ENCODE measurements around the gene EXOC3.
"Not testable (repeated sequence)": the region's sequence is repeated elsewhere in the genome, so short reads cannot be mapped to it uniquely, and the experiment has no call there.

EXOC3 gene

DNA sequence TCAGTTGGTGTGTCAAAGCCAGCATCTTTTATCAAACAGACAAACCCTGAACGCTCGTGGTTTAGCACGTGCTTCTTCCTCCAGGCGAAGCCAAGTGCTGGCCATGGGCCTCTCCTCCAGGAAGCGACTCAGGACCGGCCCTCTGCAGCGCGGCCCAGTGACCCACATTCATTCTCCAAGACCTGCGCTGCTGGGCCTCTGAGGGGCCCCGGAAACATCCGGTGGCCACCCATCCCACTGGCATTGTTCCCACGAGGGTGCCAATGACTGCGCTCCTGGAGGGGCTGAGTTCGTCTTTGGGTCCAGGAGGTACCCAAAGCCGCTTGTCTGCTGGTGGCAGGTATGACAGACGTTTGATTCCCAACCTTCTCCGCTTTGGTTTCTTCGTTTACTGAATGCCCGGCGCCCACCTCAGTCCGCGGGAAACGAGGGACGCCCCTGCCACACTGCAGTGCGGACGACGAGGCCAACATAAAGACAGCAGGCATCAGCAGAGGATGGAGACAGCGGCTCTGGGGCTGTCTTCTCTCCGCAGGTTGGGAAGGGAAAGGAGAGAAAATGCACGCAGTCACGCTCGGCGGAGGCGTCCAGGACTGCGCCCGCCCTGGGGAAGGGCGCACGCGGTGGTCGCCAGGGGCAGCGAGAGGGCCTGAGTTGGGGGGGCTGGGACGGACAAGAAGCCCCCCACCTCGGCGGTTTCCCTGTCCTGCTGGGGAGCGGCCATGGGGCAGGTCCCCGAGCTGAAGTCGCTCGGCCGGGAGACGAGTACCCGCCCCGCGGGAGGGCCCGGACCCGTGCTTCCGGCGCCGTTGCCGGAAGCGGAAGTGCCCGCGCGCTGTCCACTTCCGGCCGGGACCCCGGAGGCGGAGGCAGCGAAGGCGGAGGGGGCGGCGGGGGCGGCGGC lies at the start of gene EXOC3:
EXOC3 (plus strand) TSS at position 842 of the 904 bp plus-strand sequence. CDS start 3,030 bp downstream, outside the sequence.
- H3K27ac ChIP-seq (ENCODE audit: low read length): no peak within 1 kb of the TSS
- peak within 1 kb of the TSS; percentile 93 for H3K4me3 ChIP-seq (ENCODE audit: low read length)
- H3K36me3 ChIP-seq (ENCODE audit: insufficient read depth, low read depth, low read length): peaks cover 7% of the 10 kb centered on the region
- no peaks in the 10 kb centered on the region for H3K27me3 ChIP-seq (ENCODE audit: insufficient read depth, low read length)
- H3K9me3 ChIP-seq (ENCODE audit: insufficient read depth, low read depth, low read length): no peaks in the 10 kb centered on the region
- H3K4me1 ChIP-seq (ENCODE audit: insufficient read depth, low read length): no peaks in the 10 kb centered on the region; the same call in 1 of the 2 replicates
- peak within 1 kb of the TSS; percentile 84 for H3K9ac ChIP-seq (ENCODE audit: low read depth, low read length)

DNA sequence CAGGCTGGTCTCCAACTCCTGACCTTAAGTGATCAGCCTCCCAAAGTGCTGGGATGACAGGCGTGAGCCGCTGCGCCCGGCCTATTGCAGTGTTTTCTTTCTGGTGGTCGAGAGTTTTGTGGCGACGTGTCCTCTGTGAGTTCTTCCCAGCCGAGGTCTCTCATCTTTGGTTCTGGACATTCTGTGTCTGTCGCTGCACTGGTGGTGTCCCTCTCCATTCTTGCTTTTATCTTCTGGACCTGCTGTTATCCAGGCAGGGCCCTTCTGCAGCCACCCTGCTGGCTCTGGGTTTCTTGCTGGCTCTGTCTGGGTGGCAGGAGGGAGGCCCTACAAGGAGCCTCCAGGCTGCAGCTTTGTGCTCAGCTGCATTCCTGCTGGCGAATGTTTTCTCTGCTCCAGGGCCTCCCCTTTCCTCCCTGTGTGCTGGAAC lies 49.1 kb upstream of the EXOC3 start:
- no peak overlapping the region for H3K4me3 ChIP-seq (ENCODE audit: low read length)
- H3K27ac ChIP-seq (ENCODE audit: low read length): no peak overlapping the region
- no peaks in the 10 kb centered on the region for H3K9me3 ChIP-seq (ENCODE audit: insufficient read depth, low read depth, low read length)
- no peaks in the 10 kb centered on the region; the same call in 1 of the 2 replicates for H3K4me1 ChIP-seq (ENCODE audit: insufficient read depth, low read length)
- no peaks in the 10 kb centered on the region; the same call in 1 of the 2 replicates for H3K27me3 ChIP-seq (ENCODE audit: insufficient read depth, low read length)
- no peaks in the 10 kb centered on the region for H3K36me3 ChIP-seq (ENCODE audit: insufficient read depth, low read depth, low read length)
- H3K9ac ChIP-seq (ENCODE audit: low read depth, low read length): no peak overlapping the region

DNA sequence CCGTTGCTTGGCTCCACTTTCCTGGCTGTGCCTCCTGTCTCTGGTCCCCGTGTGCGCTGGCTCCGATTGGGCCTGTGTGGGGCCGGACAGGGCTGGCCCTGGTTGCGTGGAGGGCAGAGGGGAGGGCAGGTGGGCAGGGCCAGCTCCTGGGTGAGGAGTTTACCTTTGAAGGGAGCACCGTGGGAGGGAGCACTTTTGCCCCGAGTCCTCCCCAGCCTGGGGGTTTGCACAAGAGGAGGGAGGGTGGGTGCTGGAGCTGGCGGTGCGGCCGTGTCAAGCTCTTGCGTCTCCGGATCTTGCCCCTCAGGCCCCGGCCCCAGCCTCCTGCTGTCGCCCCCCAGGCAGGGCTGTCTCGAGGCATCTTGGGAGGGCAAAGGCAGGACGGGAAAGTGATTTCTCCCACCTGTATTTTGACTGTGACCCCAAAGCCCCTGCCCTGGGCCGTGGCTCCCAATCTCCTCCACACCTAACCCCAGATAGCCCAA lies 48.3 kb upstream of the EXOC3 start:
- Histone ChIP-seq H3K9me3 (ENCODE audit: insufficient read depth, low read depth, low read length) (no peaks in the 10 kb centered on the region), H3K36me3 (ENCODE audit: insufficient read depth, low read depth, low read length) (no peaks in the 10 kb centered on the region), H3K4me1 (ENCODE audit: insufficient read depth, low read length) (no peaks in the 10 kb centered on the region; the same call in 1 of the 2 replicates), H3K27me3 (ENCODE audit: insufficient read depth, low read length) (peaks cover 5% of the 10 kb centered on the region; the same call in 1 of the 2 replicates), H3K9ac (ENCODE audit: low read depth, low read length) (no peak overlapping the region), H3K4me3 (ENCODE audit: low read length) (no peak overlapping the region), H3K27ac (ENCODE audit: low read length) (no peak overlapping the region)

DNA sequence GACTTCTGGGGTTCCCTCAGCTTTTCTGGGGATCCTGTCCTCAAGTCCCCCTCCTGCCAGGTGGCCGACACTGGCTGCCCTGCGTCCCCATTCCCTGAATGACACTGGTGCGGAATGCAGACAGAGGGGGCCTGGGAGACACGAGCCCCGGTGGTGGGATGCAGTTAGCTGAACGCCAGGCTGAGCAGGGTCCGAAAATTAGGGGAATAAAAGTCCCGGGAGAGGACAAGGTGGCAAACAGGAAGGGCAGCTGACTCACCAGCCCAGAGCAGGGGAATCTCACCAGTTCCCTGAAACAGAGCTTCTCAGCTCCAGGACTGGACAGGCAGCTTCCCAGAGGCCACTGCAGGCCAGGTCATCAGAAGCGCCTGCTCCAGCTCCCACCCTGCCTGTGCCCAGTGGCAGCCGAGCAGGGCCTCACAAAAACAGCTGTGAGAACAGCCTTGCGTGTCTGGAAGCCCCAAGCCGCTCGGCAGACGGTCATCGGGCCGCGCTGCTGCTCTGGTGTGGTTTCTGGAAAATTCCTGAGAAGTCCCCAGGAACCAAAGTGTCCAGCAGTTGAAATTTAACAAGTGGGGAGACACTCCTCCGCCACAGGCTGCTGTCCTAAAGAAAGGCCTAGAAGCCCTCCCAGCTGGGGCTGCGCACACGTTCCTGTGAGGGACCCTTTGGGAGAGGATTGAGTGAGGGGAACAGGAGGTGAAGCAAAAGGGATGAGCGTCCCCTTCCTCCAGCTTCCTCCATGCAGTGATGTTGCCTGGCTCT lies 47.6 kb upstream of the EXOC3 start:
- Histone ChIP-seq H3K36me3 (ENCODE audit: insufficient read depth, low read depth, low read length) (no peaks in the 10 kb centered on the region), H3K27me3 (ENCODE audit: insufficient read depth, low read length) (peaks cover 10% of the 10 kb centered on the region; the same call in 1 of the 2 replicates), H3K9me3 (ENCODE audit: insufficient read depth, low read depth, low read length) (no peaks in the 10 kb centered on the region), H3K27ac (ENCODE audit: low read length) (no peak overlapping the region), H3K9ac (ENCODE audit: low read depth, low read length) (no peak overlapping the region), H3K4me1 (ENCODE audit: insufficient read depth, low read length) (no peaks in the 10 kb centered on the region; the same call in 1 of the 2 replicates), H3K4me3 (ENCODE audit: low read length) (no peak overlapping the region)

DNA sequence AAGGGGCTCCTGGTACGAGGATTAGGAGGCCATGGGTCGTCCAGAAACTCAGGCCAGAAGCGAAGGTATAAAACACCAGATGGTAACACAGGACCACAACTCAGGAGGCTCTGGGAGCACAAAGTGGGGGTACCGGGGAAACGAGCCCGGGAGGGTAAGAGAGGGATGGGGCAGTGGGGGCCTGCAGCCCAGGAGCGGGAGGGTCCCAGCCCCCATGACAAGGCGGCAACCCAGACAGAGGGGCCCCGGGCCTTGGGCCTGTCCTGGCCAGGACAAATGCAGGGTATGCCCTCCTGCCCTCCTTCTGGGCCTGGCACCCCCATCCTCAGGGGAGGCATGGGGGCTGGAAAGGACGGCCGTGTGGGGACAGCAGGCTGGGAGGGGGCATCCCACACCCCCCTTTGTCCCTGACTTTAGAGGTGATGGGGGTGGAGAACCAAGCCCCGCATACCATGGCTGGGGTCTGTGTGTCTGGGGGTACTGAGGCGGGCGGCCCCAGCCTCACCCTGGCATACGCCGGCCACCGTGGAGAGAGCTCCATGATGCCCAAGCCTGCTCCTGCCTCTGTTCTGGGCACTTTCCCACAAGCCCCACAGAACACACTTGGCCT lies 47.0 kb upstream of the EXOC3 start:
- Histone ChIP-seq H3K4me3 (ENCODE audit: low read length) (no peak overlapping the region), H3K36me3 (ENCODE audit: insufficient read depth, low read depth, low read length) (no peaks in the 10 kb centered on the region), H3K27me3 (ENCODE audit: insufficient read depth, low read length) (peaks cover 17% of the 10 kb centered on the region; the same call in 1 of the 2 replicates), H3K9ac (ENCODE audit: low read depth, low read length) (no peak overlapping the region), H3K4me1 (ENCODE audit: insufficient read depth, low read length) (no peaks in the 10 kb centered on the region), H3K27ac (ENCODE audit: low read length) (no peak overlapping the region), H3K9me3 (ENCODE audit: insufficient read depth, low read depth, low read length) (no peaks in the 10 kb centered on the region)

DNA sequence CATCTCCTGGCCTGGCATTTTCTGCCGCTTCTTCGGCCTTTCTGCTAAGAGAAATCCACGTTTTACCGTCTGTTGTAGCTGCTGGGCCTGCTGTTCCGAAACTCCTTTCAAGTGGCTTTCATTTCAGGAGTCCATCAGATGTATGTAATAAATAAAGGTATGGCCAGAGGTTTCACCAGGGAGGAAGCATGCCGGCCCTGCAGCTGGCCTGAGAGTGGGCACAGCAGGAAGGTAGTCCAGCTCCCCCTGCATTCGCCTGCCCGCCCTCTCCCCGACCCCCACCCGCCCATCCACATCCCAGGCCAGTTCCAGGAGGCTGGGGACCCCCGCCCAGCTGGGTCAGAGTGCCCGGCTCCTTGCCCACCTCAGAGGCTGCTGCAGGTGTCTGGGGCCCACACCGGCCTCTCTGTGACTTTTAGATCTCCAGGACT lies 46.4 kb upstream of the EXOC3 start:
- Histone ChIP-seq H3K27ac (ENCODE audit: low read length) (no peak overlapping the region), H3K9ac (ENCODE audit: low read depth, low read length) (no peak overlapping the region), H3K4me1 (ENCODE audit: insufficient read depth, low read length) (no peaks in the 10 kb centered on the region)

DNA sequence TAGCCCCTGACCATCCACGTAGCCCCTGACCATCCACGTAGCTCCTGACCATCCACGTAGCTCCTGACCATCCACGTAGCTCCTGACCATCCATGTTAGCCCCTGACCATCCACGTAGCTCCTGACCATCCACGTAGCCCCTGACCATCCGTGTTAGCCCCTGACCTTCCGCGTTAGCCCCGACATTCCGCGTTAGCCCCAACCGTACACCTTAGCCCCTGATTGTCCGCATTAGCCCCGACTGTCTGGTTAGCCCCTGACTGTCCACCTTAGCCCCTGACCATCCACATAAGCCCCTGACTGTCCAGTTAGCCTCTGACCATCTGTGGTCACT lies 44.9 kb upstream of the EXOC3 start:
- H3K27ac ChIP-seq (ENCODE audit: low read length); H3K9ac ChIP-seq (ENCODE audit: low read depth, low read length); H3K9me3 ChIP-seq (ENCODE audit: insufficient read depth, low read depth, low read length); H3K36me3 ChIP-seq (ENCODE audit: insufficient read depth, low read depth, low read length); H3K4me1 ChIP-seq (ENCODE audit: insufficient read depth, low read length); H3K4me3 ChIP-seq (ENCODE audit: low read length): not testable (repeated sequence)
- H3K27me3 ChIP-seq (ENCODE audit: insufficient read depth, low read length): peaks cover 27% of the 10 kb centered on the region; the same call in 1 of the 2 replicates

More for the DNA sequence above, 46.4 kb upstream of the EXOC3 start:
- H3K27me3 ChIP-seq (ENCODE audit: insufficient read depth, low read length): peaks cover 22% of the 10 kb centered on the region; the same call in 1 of the 2 replicates
- H3K36me3 ChIP-seq (ENCODE audit: insufficient read depth, low read depth, low read length): no peaks in the 10 kb centered on the region
- H3K9me3 ChIP-seq (ENCODE audit: insufficient read depth, low read depth, low read length): no peaks in the 10 kb centered on the region
- H3K4me3 ChIP-seq (ENCODE audit: low read length): no peak overlapping the region

DNA sequence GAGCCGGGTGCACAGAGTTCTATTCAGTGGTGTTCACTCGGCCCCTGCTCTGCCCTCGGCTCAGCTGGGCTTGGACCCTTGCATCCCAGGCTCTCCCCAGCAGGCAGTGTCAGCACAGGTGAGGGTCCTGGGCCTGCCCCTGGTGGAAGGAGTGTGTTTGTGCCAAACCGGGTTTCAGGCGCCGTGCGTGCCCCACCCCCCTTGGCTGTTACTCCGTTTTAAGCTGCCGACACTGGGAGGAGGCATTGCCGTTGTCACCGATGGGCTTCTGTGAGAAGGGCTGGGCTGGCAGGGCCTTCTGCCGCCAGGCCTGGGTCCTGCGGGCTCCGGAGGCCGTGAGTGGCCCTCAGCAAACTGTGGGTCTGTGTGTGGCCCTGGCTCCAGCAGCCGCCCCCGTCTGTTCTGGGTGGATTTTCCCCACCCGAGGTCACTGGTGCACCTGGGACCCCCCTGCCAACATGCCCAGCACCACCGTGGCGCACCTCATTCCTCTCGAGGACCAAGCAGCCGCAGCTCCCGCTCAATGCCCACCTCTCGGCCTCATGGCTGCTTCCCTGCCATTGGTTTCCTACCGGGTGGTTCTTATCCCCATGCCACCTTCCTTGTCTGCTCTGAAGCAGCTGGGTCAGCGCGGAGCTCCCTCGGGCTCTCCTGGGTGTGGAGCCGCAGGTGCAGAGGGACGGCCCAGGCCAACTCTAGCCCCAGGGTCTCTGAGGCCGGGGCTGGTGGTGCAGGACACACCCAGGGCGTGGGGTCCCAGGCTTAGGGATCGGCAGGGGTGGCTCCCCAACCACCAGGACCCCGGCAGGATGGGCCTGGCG lies 44.3 kb upstream of the EXOC3 start:
- Histone ChIP-seq H3K9me3 (ENCODE audit: insufficient read depth, low read depth, low read length) (no peaks in the 10 kb centered on the region), H3K4me3 (ENCODE audit: low read length) (no peak overlapping the region), H3K27me3 (ENCODE audit: insufficient read depth, low read length) (peaks cover 27% of the 10 kb centered on the region; the same call in 1 of the 2 replicates), H3K9ac (ENCODE audit: low read depth, low read length) (no peak overlapping the region), H3K27ac (ENCODE audit: low read length) (no peak overlapping the region), H3K4me1 (ENCODE audit: insufficient read depth, low read length) (no peaks in the 10 kb centered on the region), H3K36me3 (ENCODE audit: insufficient read depth, low read depth, low read length) (no peaks in the 10 kb centered on the region)

DNA sequence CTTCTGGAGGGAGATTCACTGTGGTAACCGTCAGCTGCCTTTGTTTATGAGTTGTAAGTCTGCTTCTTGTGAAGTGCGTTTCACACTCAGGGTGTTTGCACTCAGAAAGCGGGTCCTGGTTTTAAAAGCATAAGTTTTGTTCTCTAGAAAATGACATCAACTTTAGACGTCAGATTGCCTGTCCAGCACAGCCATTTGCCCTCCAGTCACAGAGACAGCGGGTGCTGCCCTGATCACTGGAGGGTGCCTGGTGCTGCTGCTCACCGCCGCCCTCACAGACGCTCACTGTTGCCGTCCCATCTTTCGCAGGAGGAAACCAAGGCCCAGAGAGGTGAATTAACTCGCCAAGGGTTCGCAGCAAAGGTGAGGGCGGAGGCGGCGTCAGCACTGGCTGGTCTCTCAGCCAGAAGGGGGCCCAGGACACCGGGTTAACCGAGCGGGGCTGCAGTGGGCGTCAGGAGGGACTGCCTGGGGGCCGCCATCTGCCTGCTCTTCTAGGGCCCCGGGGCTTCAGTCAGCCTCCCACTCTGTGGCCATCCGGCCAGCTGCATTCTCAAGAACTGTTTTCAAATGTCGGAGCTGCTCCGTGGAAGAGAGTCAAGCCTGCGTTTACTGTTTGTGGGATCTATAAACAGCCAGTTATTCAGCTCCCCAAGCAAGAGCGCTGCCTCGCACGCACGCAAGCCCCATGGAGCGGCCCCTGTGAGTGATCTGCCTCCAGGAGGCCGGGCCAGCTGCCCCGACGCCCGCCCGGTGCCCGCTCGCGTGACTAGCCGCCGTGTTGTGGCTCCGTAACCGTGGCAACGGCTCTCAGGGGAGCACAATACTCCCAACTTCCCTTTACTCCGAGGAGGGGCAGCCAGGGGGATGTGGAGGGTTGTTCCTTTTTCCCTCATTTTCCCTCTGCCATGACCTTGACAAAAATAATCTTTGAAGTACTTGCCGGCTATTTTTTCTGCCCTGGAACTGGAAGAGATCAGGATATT lies 43.4 kb upstream of the EXOC3 start:
- H3K4me1 ChIP-seq (ENCODE audit: insufficient read depth, low read length): no peaks in the 10 kb centered on the region
- no peaks in the 10 kb centered on the region for H3K9me3 ChIP-seq (ENCODE audit: insufficient read depth, low read depth, low read length)
- no peak overlapping the region for H3K27ac ChIP-seq (ENCODE audit: low read length)
- no peaks in the 10 kb centered on the region for H3K36me3 ChIP-seq (ENCODE audit: insufficient read depth, low read depth, low read length)
- peak overlapping the region; percentile 45; the same call in 1 of the 2 replicates for H3K9ac ChIP-seq (ENCODE audit: low read depth, low read length)
- H3K27me3 ChIP-seq (ENCODE audit: insufficient read depth, low read length): peaks cover 27% of the 10 kb centered on the region; the same call in 1 of the 2 replicates
- peak overlapping the region; percentile 31; the same call in 1 of the 2 replicates for H3K4me3 ChIP-seq (ENCODE audit: low read length)

Data from iPS-20b (cell line).